Inflammatory macrophage treated with lipopolysaccharide for 4 hours (primary cell): ENCODE data around the gene WDPCP.
"Not testable (repeated sequence)": the region's sequence is repeated elsewhere in the genome, so short reads cannot be mapped to it uniquely, and the experiment has no call there.

Source experiments
- DNase-seq: peaks from one replicate; pipeline ENCODE4 v3.0.0-alpha.2; 2020

WDPCP gene

DNA sequence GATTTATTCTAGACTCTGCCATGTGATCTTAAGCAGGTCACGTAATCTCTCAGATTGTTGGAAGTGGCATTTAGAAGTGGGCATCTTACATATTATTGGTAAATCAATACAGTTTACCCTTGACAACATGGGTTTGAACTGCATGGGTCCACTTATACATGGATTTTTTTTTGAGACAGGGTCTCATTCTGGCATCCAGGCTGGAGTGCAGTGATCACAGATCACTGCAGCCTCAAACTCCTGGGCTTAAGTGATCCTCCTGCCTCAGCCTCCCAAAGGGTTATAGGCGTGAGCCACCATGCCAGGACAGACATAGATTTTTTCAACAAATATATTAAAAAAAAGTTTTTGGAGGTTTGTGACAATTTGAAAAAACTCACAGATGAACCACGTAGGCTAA, 393.0 kb downstream of the WDPCP start:
- no peak for DNase-seq

GRCh38 chr2:63194175-63194574, 394.1 kb downstream of the WDPCP start:
- DNase-seq, result no peak

DNA sequence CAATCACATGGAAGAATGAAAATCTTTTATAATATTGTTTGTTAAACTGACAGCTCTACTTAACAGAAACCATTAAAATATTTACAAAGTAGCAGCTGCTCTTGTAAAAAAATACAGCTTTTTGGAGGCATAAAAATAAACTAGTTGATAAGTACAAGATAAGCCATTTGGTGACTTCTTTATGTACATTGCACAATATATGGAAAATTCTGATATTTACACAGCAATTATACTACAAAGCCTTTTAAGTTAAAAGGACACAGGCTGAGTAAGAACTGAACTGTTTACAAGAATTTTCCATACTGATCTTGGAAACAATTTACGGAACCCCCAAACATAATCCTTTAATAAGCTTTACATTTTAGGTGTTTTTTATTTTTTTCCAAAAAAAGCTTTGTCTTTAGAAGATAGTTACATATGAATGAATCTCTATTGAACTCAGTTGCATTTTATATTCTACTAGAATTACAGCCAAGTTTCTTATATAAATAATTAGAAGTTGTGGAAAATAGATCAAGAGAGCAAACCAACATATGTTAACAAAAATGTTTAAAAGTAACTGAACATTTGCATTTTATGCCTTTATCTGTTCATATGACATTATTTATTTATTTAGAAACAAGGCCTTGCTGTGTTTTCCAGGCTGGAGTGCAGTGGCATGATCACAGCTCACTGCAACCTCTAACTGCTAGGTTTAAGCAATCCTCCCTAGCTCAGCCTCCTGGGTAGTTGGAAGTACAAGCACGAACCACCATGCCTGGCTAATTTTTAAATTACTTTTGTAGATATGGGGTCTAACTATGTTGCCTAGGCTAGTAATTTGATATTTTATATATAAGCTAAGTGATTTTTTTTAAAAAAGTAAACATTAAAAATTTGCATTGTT, 395.1 kb downstream of the WDPCP start:
- no peak for DNase-seq

- DNase-seq, result no peak
Observed at GRCh38 chr2:63192169-63192888, 395.9 kb downstream of the WDPCP start.

DNA sequence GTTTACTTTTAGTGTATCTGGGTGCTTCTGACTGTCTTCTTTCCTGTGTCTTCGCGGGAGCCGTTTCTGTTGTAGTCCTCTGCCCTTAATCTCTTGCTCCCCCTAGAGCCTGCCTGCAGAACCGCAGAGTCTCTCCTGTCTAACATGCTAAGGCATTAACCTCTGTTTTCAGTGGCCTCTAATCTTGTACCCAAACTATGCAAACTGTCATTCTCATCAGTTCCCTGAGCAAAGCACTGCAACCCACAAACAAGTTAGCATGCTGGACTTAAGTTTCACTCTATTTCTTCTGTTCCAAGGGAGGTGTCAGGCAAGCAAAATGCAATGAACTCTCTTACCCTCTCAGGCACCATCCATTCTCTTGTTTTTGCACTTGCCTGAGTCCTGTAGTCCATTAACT, 399.3 kb downstream of the WDPCP start:
- peak; percentile 0 for DNase-seq

- no peak for DNase-seq
Observed at GRCh38 chr2:63186331-63186730, 401.9 kb downstream of the WDPCP start.

DNA sequence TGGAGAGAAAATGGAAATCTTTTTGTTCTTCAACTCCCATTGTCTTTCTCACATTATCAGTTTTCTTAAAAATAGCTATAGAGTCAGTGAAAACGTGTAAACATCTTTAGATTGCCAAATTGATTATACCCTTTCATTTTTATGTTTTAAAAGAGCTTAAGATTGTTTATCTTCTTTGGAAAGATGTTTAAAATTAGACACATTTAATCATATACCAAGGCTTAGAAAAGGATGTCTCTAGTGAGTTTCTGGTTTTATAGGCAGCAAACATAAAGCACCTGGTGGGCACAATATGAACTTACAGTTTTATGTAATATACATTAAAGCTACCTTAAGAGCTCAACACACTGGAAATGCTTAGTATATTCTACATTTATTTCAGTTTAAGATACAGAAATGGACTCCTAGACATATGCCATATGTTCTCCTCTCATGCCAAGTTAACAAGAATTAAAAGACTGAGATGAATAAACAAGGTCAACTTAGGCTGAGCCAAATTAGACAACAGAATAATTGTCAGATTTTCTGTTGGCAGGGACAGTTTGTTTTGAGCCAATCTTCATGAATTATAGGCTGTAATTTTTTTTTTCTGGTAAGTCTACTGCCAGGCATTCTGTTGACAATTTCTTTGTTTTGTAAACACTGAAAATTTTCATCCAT, 425.0 kb downstream of the WDPCP start:
- no peak for DNase-seq

DNA sequence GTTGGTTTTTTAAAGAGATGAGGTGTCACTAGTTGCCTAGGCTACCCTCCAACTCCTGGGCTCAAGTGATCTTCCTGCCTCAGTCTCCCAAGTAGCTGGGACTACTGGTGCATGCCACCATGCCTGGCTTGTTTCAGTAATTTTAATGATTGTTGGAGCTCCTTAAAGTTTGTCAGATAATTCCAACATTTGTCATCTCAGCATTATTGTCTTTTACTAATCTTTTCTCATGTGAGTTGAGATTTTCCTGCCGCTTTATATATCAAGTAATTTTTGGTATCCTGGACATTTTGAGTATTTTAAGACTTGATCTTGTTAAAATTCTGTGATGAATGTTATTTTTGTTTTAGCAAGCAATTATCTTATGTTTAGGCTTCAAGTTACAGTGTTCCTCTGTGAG, 429.0 kb downstream of the WDPCP start:
- no peak for DNase-seq

DNA sequence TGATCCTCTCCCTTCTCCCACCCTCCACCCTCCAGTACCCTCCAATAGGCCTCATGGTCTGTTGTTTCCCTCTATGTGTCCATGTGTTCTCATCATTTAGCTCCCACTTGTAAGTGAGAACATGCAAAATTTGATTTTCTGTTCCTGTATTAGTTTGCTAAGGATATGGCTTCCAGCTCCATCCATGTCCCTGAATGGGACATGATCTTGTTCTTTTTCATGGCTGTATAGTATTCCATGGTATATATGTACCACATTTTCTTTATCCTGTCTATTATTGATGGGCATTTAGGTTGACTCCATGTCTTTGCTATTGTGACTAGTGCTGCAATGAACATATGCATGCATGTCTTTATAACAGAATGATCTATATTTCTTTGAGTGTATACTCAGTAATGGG, 451.6 kb downstream of the WDPCP start:
- not testable (repeated sequence) for DNase-seq

DNA sequence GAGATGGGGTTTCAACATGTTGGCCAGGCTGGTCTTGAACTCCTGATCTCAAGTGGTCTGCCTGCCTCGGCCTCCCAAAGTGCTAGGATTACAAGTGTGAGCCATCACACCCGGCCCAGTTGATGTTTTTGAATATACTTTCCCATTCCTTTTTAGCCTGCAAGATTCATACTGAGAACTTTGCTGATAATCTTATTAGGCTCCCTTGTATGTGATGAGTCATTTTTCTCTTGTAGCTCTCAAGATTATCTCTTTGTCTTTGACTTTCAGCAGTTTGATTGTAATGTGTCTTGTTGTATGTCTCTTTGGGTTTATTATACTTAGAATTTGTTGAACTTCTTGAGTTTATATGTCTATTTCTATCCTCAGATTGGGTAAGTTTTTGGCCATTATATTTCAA, 456.3 kb downstream of the WDPCP start:
- no peak for DNase-seq

GRCh38 chr2:63131196-63131595, 457.1 kb downstream of the WDPCP start:
- DNase-seq, result no peak

- no peak for DNase-seq
Observed at GRCh38 chr2:63127594-63127993, 460.7 kb downstream of the WDPCP start.

- peak; percentile 23 for DNase-seq
Observed at GRCh38 chr2:63124850-63125249, 463.4 kb downstream of the WDPCP start.

DNA sequence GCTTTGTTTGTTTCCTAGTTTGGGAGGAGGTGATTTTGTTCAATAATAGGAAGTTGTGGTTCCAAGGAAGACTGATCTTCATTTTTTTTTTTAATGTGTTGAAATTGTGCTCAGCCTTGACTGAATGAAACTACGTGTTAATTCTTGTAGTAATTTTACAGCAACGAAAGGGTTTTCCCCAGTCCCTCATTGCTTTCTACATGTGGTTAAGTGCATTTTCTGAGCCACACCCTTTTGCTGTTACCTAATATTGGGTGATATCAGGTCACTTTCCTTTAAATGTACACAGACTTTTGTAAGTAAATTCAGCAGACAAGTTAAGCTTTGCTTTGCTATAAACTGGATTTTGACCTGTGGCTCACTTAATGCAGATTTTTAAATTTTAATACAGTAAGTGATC, 464.1 kb downstream of the WDPCP start:
- peak; percentile 92 for DNase-seq

DNA sequence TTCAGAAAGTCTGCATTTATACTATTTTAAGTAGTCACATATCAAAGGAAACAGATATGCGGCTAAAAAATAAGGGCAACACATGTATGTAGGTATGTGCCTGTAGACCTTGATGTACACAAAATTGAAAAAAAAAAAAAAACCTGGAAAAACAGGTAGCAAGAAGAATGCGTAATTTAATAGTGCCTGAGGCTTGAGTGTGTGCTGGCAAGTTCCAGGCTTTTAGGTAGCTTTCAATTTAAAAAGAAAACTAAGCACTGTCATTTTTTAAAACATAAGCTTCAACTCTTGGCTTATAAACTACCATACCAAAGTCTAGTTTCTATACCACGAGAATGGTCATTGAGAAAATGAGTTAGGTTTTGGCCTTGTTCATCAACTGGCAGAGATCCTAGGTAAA, 465.4 kb downstream of the WDPCP start:
- DNase-seq, result no peak

- DNase-seq, result no peak
Observed at GRCh38 chr2:63121055-63121834, 467.0 kb downstream of the WDPCP start.

DNA sequence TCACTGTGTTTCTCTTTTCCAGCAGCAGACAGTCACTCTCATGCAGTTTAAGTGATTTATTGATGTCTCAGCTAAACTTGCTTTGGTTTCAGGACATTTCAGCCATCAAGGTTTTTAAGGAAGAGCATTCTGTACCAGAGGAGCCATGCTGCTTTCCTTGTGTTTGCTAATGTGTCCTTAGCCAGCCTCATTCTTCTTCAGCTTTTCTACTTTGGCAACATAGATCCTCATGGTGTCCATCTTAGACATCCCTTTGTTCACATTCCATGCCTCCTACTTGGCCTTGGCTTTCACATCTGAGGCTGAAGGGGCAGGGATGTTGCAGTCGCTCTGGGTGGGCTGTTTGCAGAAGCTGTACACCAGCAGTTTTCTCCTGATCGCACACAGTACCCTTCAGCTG, 469.5 kb downstream of the WDPCP start:
- DNase-seq, result no peak

GRCh38 chr2:63104482-63104881, 483.8 kb downstream of the WDPCP start:
- DNase-seq, result no peak

DNA sequence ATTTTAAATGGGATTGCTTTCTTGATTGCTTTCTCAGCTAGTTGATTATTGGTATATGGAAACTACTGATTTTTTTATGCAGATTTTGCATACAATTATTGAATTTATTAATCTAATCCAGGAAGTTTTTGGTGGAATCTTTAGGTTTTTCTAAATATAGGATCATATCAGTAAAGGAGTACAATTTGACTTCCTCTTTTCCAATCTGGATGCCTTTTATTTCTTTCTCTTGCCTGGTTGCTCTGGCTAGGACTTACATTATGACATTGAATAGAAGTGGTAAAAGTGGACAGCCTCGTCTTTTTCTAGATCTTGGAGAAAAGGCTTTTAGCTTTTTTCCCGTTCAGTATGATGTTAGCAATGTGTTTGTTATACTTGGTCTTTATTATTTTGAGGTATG, 486.3 kb downstream of the WDPCP start:
- DNase-seq, result no peak

- no peak for DNase-seq
Observed at GRCh38 chr2:63099032-63099431, 489.2 kb downstream of the WDPCP start.

GRCh38 chr2:63096491-63096890, 491.8 kb downstream of the WDPCP start:
- no peak for DNase-seq

- no peak for DNase-seq
Observed at GRCh38 chr2:63093502-63093901, 494.8 kb downstream of the WDPCP start.

- no peak for DNase-seq
Observed at GRCh38 chr2:63092857-63093256, 495.4 kb downstream of the WDPCP start.
